Neural cell (in vitro differentiated cells): ENCODE measurements around the gene ZNF385C.

ENCODE experiments used
- CTCF ChIP-seq: fragments of 450-650 bp; IDR thresholded peaks from 2 replicates; pipeline ENCODE4 v1.5.1; 2014; ENCODE audit warnings: antibody characterized with exemption, mild to moderate bottlenecking, moderate library complexity; ENCODE audit not compliant: poor library complexity, severe bottlenecking
- EZH2 ChIP-seq: fragments of 200-600, 300-800 bp; shearing (Covaris generic), sonication (generic); IDR thresholded peaks from 2 replicates; pipeline ENCODE4 v1.6.1; 2014; ENCODE audit warnings: antibody characterized with exemption, low read length, borderline replicate concordance, mild to moderate bottlenecking; ENCODE audit not compliant: insufficient read depth, poor library complexity, severe bottlenecking
- RAD21 ChIP-seq: fragments of 450-650 bp; conservative IDR thresholded peaks from 2 replicates; pipeline ENCODE4 v1.6.1; 2014; ENCODE audit warnings: antibody characterized with exemption, mild to moderate bottlenecking, moderate library complexity
- SMC3 ChIP-seq: fragments of 450-650 bp; conservative IDR thresholded peaks from 2 replicates; pipeline ENCODE4 v1.6.1; 2014; ENCODE audit warnings: antibody characterized with exemption, mild to moderate bottlenecking, moderate library complexity; ENCODE audit not compliant: poor library complexity

DNA sequence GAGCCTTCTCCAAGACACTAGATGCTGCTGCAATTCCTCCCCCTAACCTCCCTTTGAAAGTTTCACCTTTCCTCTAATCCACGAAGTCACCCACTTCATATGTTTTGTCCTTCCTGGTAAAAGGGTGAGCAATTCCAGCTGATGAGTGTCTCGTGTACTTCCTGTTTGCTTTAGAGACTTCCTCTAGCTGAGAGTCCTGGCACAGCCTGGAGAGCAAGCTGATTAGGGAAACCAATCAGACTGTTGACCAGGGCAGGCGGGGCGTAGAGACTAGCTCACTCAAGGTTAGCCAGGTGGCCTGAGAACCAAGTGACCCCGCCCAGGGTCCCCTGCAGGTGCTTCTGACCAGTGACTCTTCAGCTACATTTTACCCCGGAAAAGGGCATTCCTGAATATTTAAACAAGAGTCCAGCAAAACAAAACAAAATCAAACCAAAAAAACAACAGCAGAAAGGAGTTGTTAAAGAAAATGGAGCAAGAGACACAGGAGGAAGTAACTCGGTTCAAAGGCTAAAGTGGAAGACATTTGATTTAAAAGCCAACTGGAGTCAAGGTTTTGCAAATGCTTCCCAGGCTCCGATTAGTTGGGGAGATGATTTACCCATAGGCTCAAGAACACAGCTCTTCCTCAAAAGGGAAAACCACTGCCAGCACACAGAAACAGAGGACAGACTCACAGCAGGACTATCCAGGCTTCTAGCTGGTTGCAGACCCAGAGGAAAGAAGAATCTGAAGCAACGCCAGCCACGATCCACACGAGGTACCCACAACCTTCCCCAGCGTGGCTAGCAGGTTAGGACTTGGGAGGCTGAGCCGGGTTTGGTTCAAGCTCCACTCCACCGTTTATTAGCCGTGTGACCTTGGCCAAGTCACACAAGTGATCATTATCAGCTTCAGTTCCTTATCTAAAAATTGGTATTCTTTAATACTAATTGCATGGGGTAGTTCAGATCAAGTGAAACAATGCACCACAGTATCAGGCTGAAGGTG lies 37.7 kb upstream of the ZNF385C start:
- TF ChIP-seq RAD21 (no peak), SMC3 (no peak), CTCF (no peak), EZH2 (no peak)
